Colonic mucosa (tissue), 4 donors: Measurements from ENCODE around the gene LANCL3. TPM values are rescaled to one million over a fixed set of nuclear protein-coding genes. Genes with fewer than 3 reads are reported as not detected.

Source experiments
- DNase-seq: peaks from one replicate; pipeline ENCODE4 v3.0.0-alpha.2; 2020
- H3K27ac ChIP-seq: fragments of 200-600 bp; one replicate; pipeline ENCODE4 v1.8.0; 2021
- H3K27me3 ChIP-seq: fragments of 200-600 bp; one replicate; pipeline ENCODE4 v1.8.0; 2021
- H3K36me3 ChIP-seq: fragments of 200-600 bp; one replicate; pipeline ENCODE4 v1.8.0; 2021
- H3K4me1 ChIP-seq: fragments of 200-600 bp; one replicate; pipeline ENCODE4 v1.8.0; 2021; ENCODE audit warnings: mild to moderate bottlenecking
- H3K4me3 ChIP-seq: fragments of 200-600 bp; one replicate; pipeline ENCODE4 v1.8.0; 2021
- H3K9ac ChIP-seq, 2 donors: one replicate each; pipeline ENCODE4 v1.7.0; 2013; ENCODE audit warnings: control low read depth in 2 of 2, low read depth in 2 of 2, low read length in 2 of 2
- H3K9me3 ChIP-seq: fragments of 200-600 bp; one replicate; pipeline ENCODE4 v1.8.0; 2021
- intact Hi-C: fragments of 100-400 bp; cut with DNase I; formaldehyde crosslinking; loops from one replicate; pipeline ENCODE4 v1.14.1; 2022
- total RNA-seq, 2 donors: library from RNA; stranded (reverse); fragmentation: NEBNext Ultra II Directional in 1 of 2; extraction: Animal tissue kit (Norgen Biotek cat#: 25700) in 1 of 2; gene quantifications; one replicate each; pipeline ENCODE4 v1.2.1, GENCODE V29; 2021
- TF ChIP-seq, protein P1 (sequence below): fragments of 200-600 bp; IDR thresholded peaks from one replicate; pipeline ENCODE4 v1.8.0; 2022; ENCODE audit warnings: antibody characterized with exemption, mild to moderate bottlenecking
- donor health status: healthy.
- donor health status: DM: no; HTN: no; CAD: no.
- donor health status: DM: no; HTN: no; CAD: no.

The LANCL3 gene
- total RNA-seq, 2 donors from 2014 or later, result 1.9 to 3.5 TPM

DNA sequence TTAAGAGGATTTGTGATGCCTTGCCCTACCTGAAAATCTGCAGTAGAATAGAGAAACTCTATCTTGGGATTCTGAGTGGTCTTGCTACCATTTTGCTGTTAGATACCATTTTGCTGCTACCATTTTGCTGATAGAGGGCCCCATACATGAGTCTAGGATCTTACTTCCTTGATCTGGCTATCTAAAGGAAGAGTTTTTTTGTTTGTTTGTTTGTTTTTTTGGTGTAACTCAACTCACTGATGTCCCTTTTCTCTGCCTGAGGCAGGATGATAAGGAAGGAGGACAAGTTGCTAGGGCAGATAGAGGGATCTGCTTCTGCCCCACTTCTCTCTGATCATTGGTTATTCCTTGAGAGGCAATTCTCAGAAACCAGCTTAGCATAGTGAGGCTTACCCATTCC, 145.1 kb downstream of the LANCL3 start:
- DNase-seq, result no peak
- TF ChIP-seq, protein P1, sequence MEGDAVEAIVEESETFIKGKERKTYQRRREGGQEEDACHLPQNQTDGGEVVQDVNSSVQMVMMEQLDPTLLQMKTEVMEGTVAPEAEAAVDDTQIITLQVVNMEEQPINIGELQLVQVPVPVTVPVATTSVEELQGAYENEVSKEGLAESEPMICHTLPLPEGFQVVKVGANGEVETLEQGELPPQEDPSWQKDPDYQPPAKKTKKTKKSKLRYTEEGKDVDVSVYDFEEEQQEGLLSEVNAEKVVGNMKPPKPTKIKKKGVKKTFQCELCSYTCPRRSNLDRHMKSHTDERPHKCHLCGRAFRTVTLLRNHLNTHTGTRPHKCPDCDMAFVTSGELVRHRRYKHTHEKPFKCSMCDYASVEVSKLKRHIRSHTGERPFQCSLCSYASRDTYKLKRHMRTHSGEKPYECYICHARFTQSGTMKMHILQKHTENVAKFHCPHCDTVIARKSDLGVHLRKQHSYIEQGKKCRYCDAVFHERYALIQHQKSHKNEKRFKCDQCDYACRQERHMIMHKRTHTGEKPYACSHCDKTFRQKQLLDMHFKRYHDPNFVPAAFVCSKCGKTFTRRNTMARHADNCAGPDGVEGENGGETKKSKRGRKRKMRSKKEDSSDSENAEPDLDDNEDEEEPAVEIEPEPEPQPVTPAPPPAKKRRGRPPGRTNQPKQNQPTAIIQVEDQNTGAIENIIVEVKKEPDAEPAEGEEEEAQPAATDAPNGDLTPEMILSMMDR, result no peak
- no peaks in the 10 kb centered on the region for H3K27me3 ChIP-seq
- no peaks in the 10 kb centered on the region for H3K4me1 ChIP-seq
- H3K9me3 ChIP-seq, result no peaks in the 10 kb centered on the region
- intact Hi-C loops, result no loop called here
- no peaks in the 10 kb centered on the region for H3K36me3 ChIP-seq
- no peak overlapping the region for H3K27ac ChIP-seq
- H3K4me3 ChIP-seq, result no peak overlapping the region
- H3K9ac ChIP-seq, result no peak overlapping the region

DNA sequence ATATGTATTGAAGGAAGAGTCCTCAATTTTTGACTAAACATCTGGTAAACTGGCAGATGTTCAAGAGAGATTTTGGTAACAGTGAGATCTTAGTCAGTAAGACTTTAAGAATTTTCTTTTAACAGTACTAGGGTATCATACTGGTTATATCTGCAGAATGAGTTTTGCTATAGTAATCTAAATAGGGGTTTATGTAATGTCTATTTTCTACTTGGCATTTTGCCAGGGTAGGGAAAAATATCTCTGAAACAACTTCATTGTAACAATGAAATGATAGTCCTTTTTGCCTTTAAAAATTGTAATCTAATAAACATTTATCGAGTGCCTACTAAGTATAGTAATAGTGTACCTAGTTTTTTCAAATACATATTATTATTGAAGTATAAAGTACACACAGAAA, 146.2 kb downstream of the LANCL3 start:
- Histone ChIP-seq H3K27ac (no peak overlapping the region), H3K4me3 (no peak overlapping the region), H3K27me3 (no peaks in the 10 kb centered on the region), H3K36me3 (no peaks in the 10 kb centered on the region), H3K9me3 (no peaks in the 10 kb centered on the region), H3K9ac (no peak overlapping the region), H3K4me1 (no peaks in the 10 kb centered on the region)
- TF ChIP-seq, protein P1, result no peak
- intact Hi-C loops, result no loop called here
- no peak for DNase-seq

DNA sequence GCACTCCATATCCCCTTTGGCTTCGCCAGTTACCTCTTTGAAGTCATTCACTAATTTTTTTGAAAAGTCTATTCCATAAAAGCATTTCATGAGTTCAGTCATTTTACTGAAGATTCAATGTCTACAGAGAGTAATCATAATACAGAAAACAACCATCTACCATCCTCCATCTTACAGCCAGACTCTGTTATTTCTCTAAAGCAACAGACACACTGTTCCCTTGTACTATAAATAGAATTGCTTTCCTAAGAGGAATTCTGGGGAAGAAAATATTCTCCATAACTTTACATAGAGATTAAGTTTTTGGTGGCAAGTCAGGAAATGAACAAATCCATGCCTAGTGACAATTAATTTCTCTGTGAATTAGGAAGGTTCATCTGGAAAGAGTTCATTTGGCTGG, 151.1 kb downstream of the LANCL3 start:
- Histone ChIP-seq H3K4me3 (no peak overlapping the region), H3K36me3 (no peaks in the 10 kb centered on the region), H3K9ac (no peak overlapping the region), H3K27ac (no peak overlapping the region), H3K4me1 (no peaks in the 10 kb centered on the region), H3K27me3 (no peaks in the 10 kb centered on the region), H3K9me3 (no peaks in the 10 kb centered on the region)
- no peak for DNase-seq
- TF ChIP-seq, protein P1, result no peak
- intact Hi-C loops, result no loop called here

DNA sequence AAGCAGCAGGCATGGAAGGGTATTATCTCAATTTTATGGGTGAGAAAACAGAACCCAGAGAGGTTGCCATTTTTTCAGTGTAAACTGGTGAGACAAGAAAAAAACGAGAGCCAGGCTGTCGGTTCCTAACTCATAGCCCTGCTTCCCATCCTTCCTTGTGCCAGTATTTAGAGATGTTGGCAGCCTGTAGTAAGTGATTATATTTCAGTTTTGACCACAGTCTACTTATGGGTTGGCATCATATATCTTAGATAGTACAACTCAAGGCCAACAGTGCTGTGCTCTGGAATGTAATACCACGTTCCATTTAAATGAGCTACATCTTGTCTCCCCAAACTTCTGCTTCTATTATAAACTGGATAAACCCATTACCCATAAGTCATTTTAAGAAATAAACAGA, 154.9 kb downstream of the LANCL3 start:
- no peak overlapping the region for H3K27ac ChIP-seq
- no peak for DNase-seq
- TF ChIP-seq, protein P1, result no peak
- H3K4me3 ChIP-seq, result no peak overlapping the region
- intact Hi-C loops, result no loop called here
- no peaks in the 10 kb centered on the region for H3K36me3 ChIP-seq
- no peak overlapping the region for H3K9ac ChIP-seq
- no peaks in the 10 kb centered on the region for H3K27me3 ChIP-seq
- H3K9me3 ChIP-seq, result no peaks in the 10 kb centered on the region
- H3K4me1 ChIP-seq, result no peaks in the 10 kb centered on the region

Other genes starting within 250 kb of the LANCL3 start
- gene PRRG1, start 222.3 kb upstream of the LANCL3 start, total RNA-seq, result 10 to 100 TPM in 1 of 2 donors, 1 to 10 TPM in 1; 5.4 to 15.0 TPM
- 10 to 100 TPM; 25.2 to 27.8 TPM for gene XK, start 114.1 kb downstream of the LANCL3 start, total RNA-seq
- gene CYBB, start 208.4 kb downstream of the LANCL3 start, total RNA-seq, result 10 to 100 TPM in 1 of 2 donors, 1 to 10 TPM in 1; 7.7 to 18.6 TPM